SK-N-MC (cell line): ENCODE results near the gene PCBP4.

Experiments
- EZH2 ChIP-seq: fragments of 200-600 bp; sonication (generic); IDR thresholded peaks from one replicate; pipeline ENCODE4 v1.6.1; 2017; ENCODE audit warnings: antibody characterized with exemption
- POLR2AphosphoS5 ChIP-seq: IDR thresholded peaks from 2 replicates; pipeline ENCODE4 v1.6.1; 2012; ENCODE audit warnings: mild to moderate bottlenecking, low read depth, low read length, borderline replicate concordance

DNA sequence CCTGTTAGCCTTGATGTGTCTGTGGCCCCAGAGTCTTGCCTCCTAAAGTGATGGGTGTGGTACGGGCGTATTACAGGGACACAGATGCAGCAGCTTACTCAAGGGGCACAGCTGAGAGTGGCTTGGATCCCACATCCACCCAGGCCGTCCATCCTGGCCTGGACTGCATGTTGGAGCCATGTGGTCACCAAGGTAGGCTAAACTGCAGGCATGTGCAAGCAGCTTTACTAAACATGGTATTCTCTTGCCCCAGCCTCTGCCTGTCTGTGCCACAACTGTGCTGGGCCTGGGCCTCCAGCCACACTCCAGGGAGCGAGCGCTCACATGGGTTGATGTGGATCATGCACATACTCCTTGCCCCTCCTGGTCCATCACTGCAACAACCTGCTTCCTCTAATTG, 18.1 kb downstream of the PCBP4 start:
- no peak for TF ChIP-seq POLR2AphosphoS5
- TF ChIP-seq EZH2 = no peak
